G401.6 (cell line): Measurements from ENCODE around the gene ST6GALNAC1.
"Not testable (repeated sequence)": the region's sequence is repeated elsewhere in the genome, so short reads cannot be mapped to it uniquely, and the experiment has no call there.

Experiments used
- FAIRE-seq: peaks from 2 replicates; lab custom pipeline; 2012; peaks lifted over from hg19 to GRCh38; lab: Jason Lieb, UNC

ST6GALNAC1 gene

GRCh38 chr17:76642032-76642561 is 1.5 kb downstream of the ST6GALNAC1 start:
- no peak for FAIRE-seq

DNA sequence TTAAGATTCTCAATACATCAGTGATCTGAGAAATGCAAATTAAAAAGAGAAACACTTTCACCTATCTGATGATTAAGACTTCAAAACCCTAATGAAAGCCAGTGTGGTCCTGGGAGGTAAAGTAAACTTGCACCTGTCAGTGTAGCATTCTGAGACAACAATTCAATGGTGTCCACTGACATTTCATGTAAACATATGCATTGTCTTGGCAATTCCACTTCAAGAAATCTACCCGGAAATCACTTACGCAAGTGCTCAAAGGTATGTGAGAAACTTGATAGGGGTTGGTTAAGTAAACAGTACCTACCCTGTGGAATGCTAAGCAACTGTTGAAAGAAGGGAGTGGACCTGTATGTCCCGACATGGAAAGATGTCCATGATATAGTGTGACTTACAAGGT is 2.1 kb downstream of the ST6GALNAC1 start:
- FAIRE-seq = no peak

DNA sequence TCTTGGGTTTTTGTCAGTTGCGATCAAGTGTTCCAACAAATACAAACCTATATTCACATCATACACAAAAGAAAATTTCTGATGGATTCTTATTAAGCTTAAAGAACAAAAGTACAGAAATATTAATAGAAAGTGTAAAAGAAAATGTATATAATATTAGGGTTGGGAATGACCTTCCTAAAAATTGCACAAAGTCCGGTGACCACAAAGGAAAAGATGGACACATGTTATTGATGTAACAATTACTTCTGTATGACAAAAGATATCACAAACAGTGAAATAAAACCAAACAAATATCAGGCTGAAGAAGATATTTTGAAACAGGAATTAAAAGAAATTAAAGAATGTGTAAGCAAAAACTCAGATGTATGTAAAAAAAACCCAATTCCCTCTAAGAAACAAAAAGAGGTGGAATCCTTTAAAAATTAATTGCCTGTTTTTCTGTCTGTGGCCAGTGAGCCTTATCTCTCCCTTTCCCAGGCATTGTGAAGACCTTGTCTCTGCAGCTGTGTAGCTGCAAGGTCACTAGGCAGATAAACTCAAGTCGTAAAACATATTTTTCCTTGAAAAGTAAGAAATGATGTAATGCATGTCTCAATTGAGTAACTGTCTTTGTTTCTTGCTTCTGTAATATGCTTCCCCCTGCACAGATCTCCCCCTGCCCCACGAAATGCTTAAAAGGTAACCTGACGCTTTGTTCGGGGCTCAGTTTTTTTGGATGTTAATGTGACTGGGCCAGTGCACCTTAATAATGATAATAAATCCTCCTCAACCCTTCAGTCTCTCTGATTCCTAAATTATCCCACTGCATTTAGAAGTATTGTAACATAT is 2.8 kb downstream of the ST6GALNAC1 start:
- FAIRE-seq = no peak

- FAIRE-seq = no peak
These were observed 5.3 kb downstream of the ST6GALNAC1 start for GRCh38 chr17:76638263-76638662.

GRCh38 chr17:76636486-76637206 is 6.9 kb downstream of the ST6GALNAC1 start:
- not testable (repeated sequence) for FAIRE-seq

- no peak for FAIRE-seq
These were observed 7.7 kb downstream of the ST6GALNAC1 start for GRCh38 chr17:76635659-76636360.

- FAIRE-seq = no peak
These were observed 8.5 kb downstream of the ST6GALNAC1 start for GRCh38 chr17:76635039-76635438.

- FAIRE-seq = no peak
These were observed 9.8 kb downstream of the ST6GALNAC1 start for GRCh38 chr17:76633628-76634328.

DNA sequence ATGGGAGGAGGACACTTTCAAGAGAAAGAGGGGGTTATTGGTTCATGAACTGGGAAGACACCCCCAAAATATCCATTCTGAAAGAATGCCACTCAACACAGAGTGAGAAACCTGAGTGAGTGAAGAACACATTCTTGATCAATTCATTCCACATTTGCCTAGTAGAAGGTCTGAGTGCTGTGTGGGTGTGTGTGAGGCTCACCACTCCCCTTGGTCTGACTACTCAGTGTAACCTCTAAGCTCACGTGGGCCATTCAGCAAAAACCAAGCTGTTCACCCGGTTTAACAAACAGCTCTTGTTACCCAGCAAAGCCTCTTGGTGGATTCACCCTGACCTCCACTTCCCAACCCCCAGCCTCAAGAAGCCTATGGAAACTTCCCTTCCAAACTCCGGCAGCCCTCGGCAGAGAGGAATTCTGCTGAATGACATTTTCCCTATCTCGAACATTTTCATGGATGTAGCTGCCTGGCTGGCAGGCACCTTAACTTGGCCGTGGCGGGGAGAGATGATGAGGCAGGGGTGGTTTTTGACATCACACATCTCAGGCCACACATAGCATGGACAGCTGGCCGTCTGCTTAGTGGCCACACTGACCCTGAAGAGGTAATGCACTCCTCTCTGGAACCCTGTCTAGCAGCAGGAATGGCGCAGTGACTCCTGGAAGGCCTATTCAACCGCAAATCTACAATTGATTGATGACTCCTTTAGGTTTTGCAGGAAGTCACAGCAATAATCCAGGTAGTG is 11.6 kb downstream of the ST6GALNAC1 start:
- no peak for FAIRE-seq

DNA sequence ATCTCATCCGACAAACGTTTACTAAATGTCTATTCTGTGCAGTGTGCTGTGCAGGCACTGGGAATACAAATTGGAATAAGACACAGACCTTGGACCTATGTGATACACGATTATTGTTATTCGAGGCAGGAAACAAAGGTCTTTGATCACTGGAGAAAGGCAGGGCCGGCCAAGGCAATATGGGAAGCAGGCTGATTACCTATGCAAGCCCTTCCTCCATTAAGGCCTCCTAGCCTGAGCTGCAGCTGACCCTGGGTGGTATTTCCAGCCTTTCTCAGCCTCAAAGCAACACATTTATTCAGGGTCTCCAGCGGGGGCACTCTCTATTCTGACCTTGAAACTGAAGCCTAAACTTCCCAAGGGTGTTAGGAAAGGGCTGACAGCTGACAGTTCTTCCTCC is 13.4 kb downstream of the ST6GALNAC1 start:
- FAIRE-seq = no peak

- FAIRE-seq = no peak
These were observed 16.0 kb downstream of the ST6GALNAC1 start for GRCh38 chr17:76627510-76627909.

DNA sequence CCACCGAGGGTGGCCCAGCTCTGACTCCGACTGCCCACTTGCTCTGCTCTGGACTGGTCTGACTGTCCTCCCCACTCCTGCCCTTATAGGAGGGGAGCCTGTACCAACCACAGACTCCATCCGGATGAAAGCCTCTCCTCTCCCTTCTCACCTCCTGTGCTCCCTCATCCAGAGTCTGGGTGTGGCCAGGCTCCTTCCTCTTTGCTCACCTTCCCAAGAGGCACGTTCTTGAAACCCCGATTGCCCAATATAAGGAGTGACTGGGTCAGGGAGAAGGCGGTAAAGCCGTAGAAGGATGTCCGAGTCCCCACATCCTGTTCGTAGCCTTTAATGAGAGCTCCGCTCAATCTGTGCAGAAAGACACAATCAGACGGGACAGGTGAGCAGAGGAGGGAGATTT is 17.1 kb downstream of the ST6GALNAC1 start:
- no peak for FAIRE-seq

- no peak for FAIRE-seq
These were observed 18.1 kb downstream of the ST6GALNAC1 start for GRCh38 chr17:76625496-76625895.

GRCh38 chr17:76623271-76624146 is 20.0 kb downstream of the ST6GALNAC1 start:
- no peak for FAIRE-seq

DNA sequence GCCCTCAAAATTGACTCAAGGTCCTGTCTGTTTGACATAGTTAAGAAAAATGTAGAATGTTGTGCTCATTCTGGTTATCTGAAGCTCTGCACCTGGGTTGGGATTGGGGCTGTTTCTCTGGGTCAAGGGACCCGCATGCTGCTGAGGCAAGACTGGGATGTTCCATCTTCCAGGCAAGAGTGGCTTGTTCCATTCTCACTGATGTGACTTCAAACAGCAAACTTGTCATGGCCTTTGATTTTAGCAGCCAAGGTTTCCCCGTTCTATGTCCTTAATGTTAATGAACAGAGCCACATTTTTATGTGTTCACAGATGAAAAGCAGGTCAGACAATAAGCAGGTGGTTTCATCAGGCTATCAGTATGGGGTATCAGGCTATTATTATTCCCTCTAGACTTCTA is 25.7 kb downstream of the ST6GALNAC1 start:
- FAIRE-seq = no peak

- FAIRE-seq = no peak
These were observed 28.5 kb downstream of the ST6GALNAC1 start for GRCh38 chr17:76614912-76615617.

- not testable (repeated sequence) for FAIRE-seq
These were observed 29.3 kb downstream of the ST6GALNAC1 start for GRCh38 chr17:76614064-76614759.

DNA sequence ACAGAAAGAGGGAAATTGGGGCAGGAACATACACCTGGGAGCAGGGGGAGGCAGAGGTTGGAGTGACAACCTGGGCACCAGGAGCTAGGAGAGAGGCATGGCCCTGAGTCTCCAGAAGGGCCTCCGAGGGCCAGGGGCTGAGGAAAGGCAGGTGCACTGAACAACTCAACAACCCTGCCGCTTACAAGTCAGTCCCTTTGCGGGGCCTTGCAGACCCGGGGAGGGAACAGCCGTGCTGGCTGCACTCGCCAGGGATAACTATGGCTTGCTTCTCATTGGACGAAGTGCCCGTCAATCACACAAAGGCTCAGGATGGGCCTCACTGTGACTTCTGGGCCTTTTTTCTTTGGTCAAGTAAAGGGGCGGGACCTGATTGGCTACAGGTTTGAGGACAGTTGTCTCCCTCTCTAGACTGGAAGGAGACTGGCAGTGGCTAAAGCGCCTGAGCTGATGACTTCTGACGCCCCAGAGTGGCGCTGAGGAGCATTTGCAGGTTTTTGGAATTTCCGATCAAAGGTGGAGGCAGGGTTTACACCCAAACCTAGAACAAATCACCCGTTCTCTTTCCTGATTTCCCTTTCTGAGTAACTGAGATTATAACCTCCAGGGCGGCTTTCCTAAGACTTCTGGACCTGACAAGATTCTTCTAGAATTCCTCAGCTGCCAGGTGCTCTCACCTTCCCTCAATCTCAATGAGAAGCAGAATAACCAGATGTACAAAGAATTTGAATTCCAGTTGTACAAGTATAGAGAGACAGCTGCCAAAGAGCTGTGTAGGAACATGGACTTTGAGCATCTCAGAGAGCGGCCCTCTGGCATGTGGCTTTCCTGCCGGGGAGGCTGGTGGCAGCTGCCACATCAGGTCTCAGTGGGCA is 30.3 kb downstream of the ST6GALNAC1 start:
- FAIRE-seq = no peak
